Naive thymus-derived CD4-positive, alpha-beta T cell (primary cell): ENCODE data around the gene NELFB. TPM values are rescaled to one million over a fixed set of nuclear protein-coding genes. Genes with fewer than 3 reads are reported as not detected.

ENCODE experiments used
- ATAC-seq: fragments of 150-1000 bp; cut with Tn5 transposase; 2 replicates; pipeline ENCODE4 v1.10.0; 2021; ENCODE audit warnings: mild to moderate bottlenecking, moderate library complexity
- CTCF ChIA-PET: fragments of 350-600 bp; sonication (Branson Sonifier 250); formaldehyde crosslinking; loops from one replicate; lab custom pipeline; 2021; ENCODE audit warnings: antibody characterized with exemption; lab: Charles Lee
- POLR2A ChIA-PET: fragments of 350-600 bp; sonication (Branson Sonifier 250); formaldehyde crosslinking; loops from one replicate; lab custom pipeline; 2021; ENCODE audit warnings: antibody characterized with exemption, inconsistent platforms; lab: Charles Lee
- DNase-seq, 9 donors: peaks; one replicate each; pipeline versions ENCODE4 v3.0.0 to v3.0.0-alpha.2; 2020 to 2022; ENCODE audit warnings: mixed read lengths in 1 of 9
- H3K27ac ChIP-seq: one replicate; pipeline ENCODE4 v1.7.0; 2013; ENCODE audit warnings: mild to moderate bottlenecking, low read depth, low read length, moderate library complexity
- H3K27me3 ChIP-seq, 2 donors: one replicate each; pipeline ENCODE4 v1.7.0; 2013; ENCODE audit warnings: low read length in 2 of 2, mild to moderate bottlenecking in 2 of 2, moderate library complexity in 2 of 2; ENCODE audit not compliant: control insufficient read depth in 2 of 2, insufficient read depth in 2 of 2
- H3K36me3 ChIP-seq, 3 experiments: 1 replicate in 2 of 3; 2 replicates in 1 of 3; pipeline ENCODE4 v1.7.0; 2013; ENCODE audit warnings: low read length in 3 of 3, mild to moderate bottlenecking in 3 of 3, moderate library complexity in 1 of 3; ENCODE audit not compliant: insufficient read depth in 3 of 3, control insufficient read depth in 2 of 3
- H3K4me1 ChIP-seq, 2 donors: one replicate each; pipeline ENCODE4 v1.7.0; 2013; ENCODE audit warnings: low read length in 2 of 2, mild to moderate bottlenecking in 2 of 2, moderate library complexity in 1 of 2; ENCODE audit not compliant: control insufficient read depth in 2 of 2, insufficient read depth in 2 of 2
- H3K4me3 ChIP-seq: 2 replicates; pipeline ENCODE4 v1.7.0; 2013; ENCODE audit warnings: mild to moderate bottlenecking, low read length
- H3K9me3 ChIP-seq, 3 experiments: 1 replicate in 2 of 3; 2 replicates in 1 of 3; pipeline ENCODE4 v1.7.0; 2013; ENCODE audit warnings: low read length in 3 of 3; ENCODE audit not compliant: control insufficient read depth in 2 of 3
- H3K27ac Mint-ChIP-seq, 9 donors: one replicate each; pipeline ENCODE4 v1.8.0; 2020 to 2022; ENCODE audit warnings: mixed read lengths in 9 of 9, mild to moderate bottlenecking in 8 of 9, moderate library complexity in 5 of 9, inconsistent platforms in 2 of 9
- H3K27me3 Mint-ChIP-seq, 5 donors: one replicate each; pipeline ENCODE4 v1.8.0; 2021 to 2022; ENCODE audit warnings: mixed read lengths in 5 of 5, mild to moderate bottlenecking in 1 of 5
- H3K36me3 Mint-ChIP-seq, 5 donors: one replicate each; pipeline ENCODE4 v1.8.0; 2020 to 2022; ENCODE audit warnings: mixed read lengths in 5 of 5, mild to moderate bottlenecking in 3 of 5, inconsistent platforms in 1 of 5
- H3K4me1 Mint-ChIP-seq, 7 donors: one replicate each; pipeline ENCODE4 v1.8.0; 2020 to 2022; ENCODE audit warnings: mixed read lengths in 7 of 7, mild to moderate bottlenecking in 3 of 7, inconsistent platforms in 1 of 7
- H3K4me3 Mint-ChIP-seq, 10 donors: one replicate each; pipeline ENCODE4 v1.8.0; 2020 to 2022; ENCODE audit warnings: mild to moderate bottlenecking in 10 of 10, mixed read lengths in 10 of 10, moderate library complexity in 6 of 10, inconsistent platforms in 2 of 10
- H3K9me3 Mint-ChIP-seq, 11 donors: one replicate each; pipeline ENCODE4 v1.8.0; 2020 to 2022; ENCODE audit warnings: mixed read lengths in 11 of 11, mild to moderate bottlenecking in 4 of 11, inconsistent platforms in 1 of 11, moderate library complexity in 1 of 11
- intact Hi-C, 2 donors: fragments of 100-400 bp; cut with micrococcal nuclease; formaldehyde crosslinking; loops; one replicate each; pipeline ENCODE4 v1.15.1; 2023
- polyA plus RNA-seq, 2 donors: library from polyadenylated mRNA; unstranded; fragments of 300-500 nt; fragmentation: Illumina TruSeq; gene quantifications; one replicate each; pipeline ENCODE4 v1.2.3, GENCODE V29; 2021
- total RNA-seq, 6 experiments: library from RNA in 5 of 6; stranded (reverse) in 5 of 6; gene quantifications; 1 replicate in 5 of 6; 2 replicates in 1 of 6; pipeline ENCODE4 v1.2.3 and lab custom pipeline; 2021 to 2026

NELFB gene
- total and polyA plus RNA-seq, 7 experiments from 2014 or later = 22.9 to 64.2 (median 38.9) TPM

DNA sequence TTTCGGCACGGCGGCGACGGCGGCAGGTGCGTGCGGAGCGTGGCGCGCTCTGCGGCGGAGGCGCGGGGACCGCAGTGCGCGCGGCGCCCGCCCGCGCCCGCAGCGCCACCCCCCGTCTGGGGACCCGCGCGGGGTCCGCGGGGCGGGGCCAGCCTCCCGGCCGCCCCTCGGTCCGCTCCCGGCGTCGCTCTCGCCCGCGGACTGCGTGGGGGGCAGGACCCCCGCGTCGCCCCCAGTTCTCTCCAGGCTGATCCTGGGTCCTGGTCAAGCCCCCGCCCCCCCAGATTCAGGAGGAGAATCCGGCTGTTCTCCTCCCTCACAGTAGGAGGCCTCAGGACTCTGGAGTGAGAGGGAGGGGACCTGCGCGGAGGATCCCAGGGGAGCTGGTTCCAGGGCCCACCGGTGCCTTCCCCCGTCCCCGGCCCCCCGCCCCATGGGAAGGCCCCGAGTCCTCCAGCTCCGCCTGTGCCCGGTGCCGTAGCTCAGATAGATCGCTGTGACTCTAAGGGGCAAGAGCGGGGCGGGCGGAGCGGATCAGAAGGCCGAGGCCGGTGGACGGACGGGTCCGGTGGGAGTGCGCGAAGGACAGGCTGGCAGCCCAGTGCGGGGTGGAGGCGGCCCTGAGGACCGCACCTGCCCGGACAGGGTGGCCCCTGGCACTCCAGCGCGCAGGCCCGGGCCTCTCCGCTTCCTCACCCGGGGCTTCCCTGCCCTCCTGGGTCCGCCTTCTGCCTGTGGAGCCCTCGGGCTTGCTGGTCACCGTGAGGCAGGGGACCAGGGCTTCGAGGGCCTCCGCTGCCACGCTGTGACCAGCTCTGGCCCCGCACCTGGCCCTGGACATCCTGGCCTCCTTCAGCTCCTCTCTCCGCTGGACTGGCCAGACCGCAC is 32.7 kb upstream of the NELFB start, which contains the start of gene RNF208:
TSS of gene RNF208 (minus strand) at position 51 of the 888 bp plus-strand sequence. CDS start 1,028 bp downstream, outside the sequence.
- Histone ChIP-seq H3K36me3 (no peaks in the 10 kb centered on the region), H3K27me3 (no peaks in the 10 kb centered on the region), H3K27ac (peak within 1 kb of the TSS; percentile 80), H3K4me1 (peaks cover 8% of the 10 kb centered on the region in 2 donors), H3K4me3 (peak within 1 kb of the TSS; percentile 69), H3K9me3 (no peaks in the 10 kb centered on the region)
- H3K9me3 Mint-ChIP-seq = no peaks in the 10 kb centered on the region
- H3K4me1 Mint-ChIP-seq = peaks cover under 1 to 12% (median 4%) of the 10 kb centered on the region in 7 donors
- CTCF ChIA-PET = interaction anchor here (0.9 to 1.5 kb wide), 3 partner anchors 13 to 176 kb away, joined by 3 to 4 read pairs (median 3); partner anchors contain the start of genes NPDC1 and TPRN
- DNase-seq (peak in 4 of 9 donors; percentile 26 to 51 (median 31)), ATAC-seq (no peak)
- intact Hi-C loops = loop anchor here (1.0 to 10.0 kb wide), 17 partner anchors 14 to 675 kb away; partner anchors contain the start of genes ANAPC2 (in 2 of the 2), MAN1B1 (in 2 of the 2), NDOR1 (in 2 of the 2) and NELFB (in 2 of the 2)
- H3K4me3 Mint-ChIP-seq = peak within 1 kb of the TSS; percentile 78 to 88 (median 82)
- H3K36me3 Mint-ChIP-seq = no peaks in the 10 kb centered on the region
- peak within 1 kb of the TSS in 5 of 9 donors; percentile 54 to 92 (median 75) for H3K27ac Mint-ChIP-seq
- H3K27me3 Mint-ChIP-seq = peaks cover 0 to 1% (median 0%) of the 10 kb centered on the region in 5 donors
- POLR2A ChIA-PET = interaction anchor here (0.8 to 4.9 kb wide), 19 partner anchors 13 to 152 kb away, joined by 3 to 42 read pairs (median 6); partner anchors contain the start of genes ANAPC2, MAN1B1, NDOR1 and SAPCD2

DNA sequence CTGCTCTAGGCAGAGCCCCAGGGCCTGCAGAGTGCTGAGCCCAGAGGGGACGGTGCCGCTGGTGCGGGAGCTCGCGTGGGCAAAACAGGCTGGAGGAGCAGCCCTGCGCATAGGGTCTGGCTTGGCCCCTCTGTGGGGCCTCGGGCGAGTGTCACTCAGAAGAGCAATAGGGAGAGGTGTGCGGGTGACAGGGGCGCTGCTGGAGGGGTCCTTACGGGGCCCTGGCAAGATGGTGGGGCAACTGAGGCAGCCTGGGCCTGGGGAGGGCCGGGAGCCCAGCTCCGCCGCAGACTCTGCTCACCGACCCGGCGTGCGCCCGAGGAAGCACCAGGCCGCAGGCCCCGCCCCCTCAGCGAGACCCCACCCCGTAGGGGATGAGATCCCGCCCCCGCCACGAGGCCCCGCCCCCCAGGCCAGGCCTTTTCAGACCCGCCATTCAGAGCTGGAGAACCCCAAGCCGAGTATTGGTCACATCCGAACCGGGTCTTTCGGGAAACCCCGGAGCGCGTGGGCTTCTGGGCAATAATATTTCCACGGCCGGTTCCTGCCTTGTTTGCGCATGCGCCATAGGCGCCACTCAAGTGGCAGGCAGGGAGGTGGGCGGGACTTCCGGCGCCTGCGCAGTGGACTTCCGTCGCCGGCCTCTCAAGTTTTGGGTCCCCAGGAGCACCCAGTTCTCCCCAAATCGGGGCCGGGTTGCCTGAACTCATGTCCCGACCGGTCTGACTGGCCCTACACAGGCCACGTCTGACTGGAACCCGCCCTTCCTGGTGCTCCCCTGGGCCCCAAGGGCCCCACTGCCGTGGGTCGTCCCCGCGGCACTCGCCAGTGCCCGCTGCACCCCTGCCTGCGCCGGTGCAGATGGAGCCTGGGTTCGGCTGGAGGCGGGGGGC is 31.8 kb upstream of the NELFB start:
- POLR2A ChIA-PET = interaction anchor here (0.5 to 4.9 kb wide), 25 partner anchors 13 to 153 kb away, joined by 3 to 42 read pairs (median 4); partner anchors contain the start of genes ANAPC2, MAN1B1, NDOR1 and NELFB
- no peaks in the 10 kb centered on the region for H3K36me3 Mint-ChIP-seq
- Histone ChIP-seq H3K36me3 (no peaks in the 10 kb centered on the region), H3K9me3 (no peaks in the 10 kb centered on the region), H3K4me1 (peaks cover 9 to 11% of the 10 kb centered on the region in 2 donors), H3K27me3 (no peaks in the 10 kb centered on the region), H3K27ac (peak overlapping the region; percentile 91), H3K4me3 (peak overlapping the region; percentile 86)
- DNase-seq = peak; percentile 93 to 99 (median 99)
- H3K27ac Mint-ChIP-seq = peak overlapping the region in 7 of 9 donors; percentile 21 to 92 (median 75)
- CTCF ChIA-PET = interaction anchor here (0.5 to 1.5 kb wide), 5 partner anchors 12 to 226 kb away, joined by 3 to 4 read pairs (median 3); partner anchors contain the start of genes NPDC1 and SSNA1
- H3K27me3 Mint-ChIP-seq = peaks cover 0 to 6% (median 4%) of the 10 kb centered on the region in 5 donors
- intact Hi-C loops = loop anchor here (1.0 to 10.0 kb wide), 17 partner anchors 13 to 676 kb away; partner anchors contain the start of genes ANAPC2 (in 2 of the 2), MAN1B1 (in 2 of the 2), NDOR1 (in 2 of the 2) and NELFB (in 2 of the 2)
- peak; percentile 97 for ATAC-seq
- H3K9me3 Mint-ChIP-seq = no peaks in the 10 kb centered on the region
- peak overlapping the region; percentile 78 to 88 (median 82) for H3K4me3 Mint-ChIP-seq
- peaks cover 5 to 15% (median 6%) of the 10 kb centered on the region in 7 donors for H3K4me1 Mint-ChIP-seq

DNA sequence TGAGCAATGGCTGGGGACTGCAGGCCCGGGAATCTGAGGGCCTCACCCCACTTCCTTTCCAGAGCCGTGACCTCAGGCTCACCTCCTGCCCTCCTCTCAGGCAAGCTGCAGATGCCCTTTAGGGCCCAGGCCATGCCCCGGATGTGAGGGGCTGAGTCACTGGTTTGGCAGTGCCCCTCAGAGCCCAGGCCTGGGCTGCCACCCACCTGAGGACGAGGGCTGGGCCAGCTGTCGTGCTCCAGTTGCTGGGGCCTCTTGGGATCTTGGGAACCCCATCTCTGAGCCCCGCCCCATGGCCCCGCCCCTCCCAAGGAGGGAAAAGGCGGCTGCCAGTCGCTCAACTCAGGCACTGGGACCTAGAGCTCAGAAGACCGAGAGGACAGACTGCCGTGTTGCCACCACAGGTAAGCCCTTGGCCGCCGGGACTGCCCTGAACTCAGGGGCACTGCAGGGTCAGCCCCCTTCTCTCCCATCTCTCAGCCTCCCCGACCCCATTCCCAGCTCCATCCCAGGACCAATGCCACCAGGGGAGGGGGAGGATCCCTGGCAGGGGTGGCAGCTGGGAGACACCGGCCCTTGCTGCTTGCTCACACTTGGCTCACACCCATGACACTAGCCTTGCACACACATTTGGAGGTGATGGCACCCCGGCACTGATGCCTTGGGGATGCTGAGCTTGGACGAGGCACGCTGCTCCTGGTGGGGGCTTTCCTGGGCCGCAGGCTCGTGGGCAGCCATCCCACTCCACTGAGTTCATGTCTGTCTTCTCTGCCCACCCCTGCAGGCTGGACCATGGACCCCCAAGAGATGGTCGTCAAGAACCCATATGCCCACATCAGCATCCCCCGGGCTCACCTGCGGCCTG is 30.1 kb upstream of the NELFB start, which contains the start of gene CYSRT1:
TSS of gene CYSRT1 (plus strand) at position 345 of the 865 bp plus-strand sequence. CDS start at position 793, 448 bp downstream.
- Mint-ChIP-seq H3K4me1 (peaks cover 5 to 15% (median 6%) of the 10 kb centered on the region in 7 donors), H3K9me3 (no peaks in the 10 kb centered on the region), H3K36me3 (no peaks in the 10 kb centered on the region), H3K4me3 (peak within 1 kb of the TSS; percentile 78 to 88 (median 82)), H3K27me3 (peaks cover 0 to 6% (median 4%) of the 10 kb centered on the region in 5 donors), H3K27ac (peak within 1 kb of the TSS in 8 of 9 donors; percentile 21 to 92 (median 73))
- Histone ChIP-seq H3K27ac (peak within 1 kb of the TSS; percentile 91), H3K27me3 (no peaks in the 10 kb centered on the region), H3K36me3 (no peaks in the 10 kb centered on the region), H3K4me1 (peaks cover 9 to 11% of the 10 kb centered on the region in 2 donors), H3K9me3 (no peaks in the 10 kb centered on the region), H3K4me3 (peak within 1 kb of the TSS; percentile 86)
- CTCF ChIA-PET = interaction anchor here (0.9 to 1.2 kb wide), 3 partner anchors 12 to 129 kb away, joined by 3 read pairs; no protein-coding TSS in a partner anchor
- POLR2A ChIA-PET = interaction anchor here (0.6 to 4.9 kb wide), 10 partner anchors 16 to 138 kb away, joined by 3 to 42 read pairs (median 6); partner anchors contain the start of genes ANAPC2, MAN1B1, NDOR1 and SSNA1
- no peak for DNase-seq
- no peak for ATAC-seq
- intact Hi-C loops = loop anchor here in 1 of 2 donors (5.0 to 10.0 kb wide), 2 partner anchors 280 to 678 kb away; partner anchors contain the start of genes C8G, FBXW5 and NOTCH1

DNA sequence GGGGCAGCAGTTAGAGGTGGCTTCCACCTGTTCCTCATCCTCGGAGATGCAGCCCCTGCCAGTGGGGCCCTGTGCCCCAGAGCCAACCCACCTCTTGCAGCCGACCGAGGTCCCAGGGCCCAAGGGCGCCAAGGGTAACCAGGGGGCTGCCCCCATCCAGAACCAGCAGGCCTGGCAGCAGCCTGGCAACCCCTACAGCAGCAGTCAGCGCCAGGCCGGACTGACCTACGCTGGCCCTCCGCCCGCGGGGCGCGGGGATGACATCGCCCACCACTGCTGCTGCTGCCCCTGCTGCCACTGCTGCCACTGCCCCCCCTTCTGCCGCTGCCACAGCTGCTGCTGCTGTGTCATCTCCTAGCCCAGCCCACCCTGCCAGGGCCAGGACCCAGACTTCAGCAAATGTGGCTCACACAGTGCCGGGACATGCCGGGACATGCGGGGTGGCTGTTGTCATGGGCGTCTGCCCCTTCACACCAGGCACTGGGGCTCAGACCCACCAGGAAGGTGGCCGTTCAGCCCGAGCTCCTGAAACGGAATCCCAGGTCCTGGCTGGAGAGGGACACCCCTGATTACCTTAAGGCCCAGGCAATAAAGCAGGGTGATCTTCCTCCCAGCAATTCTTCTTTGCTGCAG is 29.3 kb upstream of the NELFB start:
- POLR2A ChIA-PET = interaction anchor here (0.6 to 3.2 kb wide), 6 partner anchors 15 to 139 kb away, joined by 3 to 9 read pairs (median 6); partner anchors contain the start of genes MAN1B1 and TUBB4B
- intact Hi-C loops = loop anchor here in 1 of 2 donors (10.0 kb wide), 1 partner anchor 281 kb away; the partner anchor contains the start of genes C8G and FBXW5
- peak overlapping the region in 1 of 10 donors; percentile 18 for H3K4me3 Mint-ChIP-seq

More for the DNA sequence above, 29.3 kb upstream of the NELFB start:
- H3K27ac Mint-ChIP-seq = no peak overlapping the region
- H3K27me3 Mint-ChIP-seq = peaks cover 0 to 6% (median 4%) of the 10 kb centered on the region in 5 donors
- no peaks in the 10 kb centered on the region for H3K36me3 ChIP-seq
- no peaks in the 10 kb centered on the region for H3K9me3 Mint-ChIP-seq
- no peaks in the 10 kb centered on the region for H3K9me3 ChIP-seq
- H3K36me3 Mint-ChIP-seq = no peaks in the 10 kb centered on the region
- peaks cover 9 to 11% of the 10 kb centered on the region in 2 donors for H3K4me1 ChIP-seq
- H3K27ac ChIP-seq = no peak overlapping the region
- ATAC-seq (no peak), DNase-seq (no peak)
- H3K4me3 ChIP-seq = no peak overlapping the region
- CTCF ChIA-PET = interaction anchor here (0.8 to 2.3 kb wide), 6 partner anchors 11 to 179 kb away, joined by 3 to 13 read pairs (median 4); no protein-coding TSS in a partner anchor
- peaks cover 5 to 14% (median 6%) of the 10 kb centered on the region in 7 donors for H3K4me1 Mint-ChIP-seq
- H3K27me3 ChIP-seq = no peaks in the 10 kb centered on the region
